ENCODE data around the gene TOM1L1. TPM values are rescaled to one million over a fixed set of nuclear protein-coding genes. Genes with fewer than 3 reads are reported as not detected.

Gene TOM1L1
- total RNA-seq, 2 experiments from 2014 or later = 0.83 to 0.86 TPM

- H3K4me1 Mint-ChIP-seq = peaks cover 20% of the 10 kb centered on the region
- H3K9me3 Mint-ChIP-seq = no peaks in the 10 kb centered on the region
- H3K27me3 Mint-ChIP-seq = no peaks in the 10 kb centered on the region
- no peak overlapping the region for H3K27ac Mint-ChIP-seq
- ChIA-PET CTCF (interaction anchor here (1.6 kb wide), 1 partner anchor 22 kb away, joined by 5 read pairs; no protein-coding TSS in a partner anchor), POLR2A (no interaction called here)
- no peak overlapping the region for H3K4me3 Mint-ChIP-seq
- DNase-seq = no peak
- no peaks in the 10 kb centered on the region for H3K36me3 Mint-ChIP-seq (ENCODE audit: low read depth)
Measured at GRCh38 chr17:54971147-54971546, 70.5 kb downstream of the TOM1L1 start.

GRCh38 chr17:54971901-54972300 is 71.2 kb downstream of the TOM1L1 start:
- ChIA-PET CTCF (no interaction called here), POLR2A (no interaction called here)
- Mint-ChIP-seq H3K4me3 (no peak overlapping the region), H3K27me3 (no peaks in the 10 kb centered on the region), H3K36me3 (ENCODE audit: low read depth) (no peaks in the 10 kb centered on the region), H3K4me1 (peaks cover 17% of the 10 kb centered on the region), H3K9me3 (no peaks in the 10 kb centered on the region), H3K27ac (no peak overlapping the region)
- no peak for DNase-seq

- no peak overlapping the region for H3K27ac Mint-ChIP-seq
- H3K4me1 Mint-ChIP-seq = peaks cover 10% of the 10 kb centered on the region
- H3K27me3 Mint-ChIP-seq = no peaks in the 10 kb centered on the region
- CTCF ChIA-PET = interaction anchor here (2.2 kb wide), 1 partner anchor 21 kb away, joined by 11 read pairs; no protein-coding TSS in a partner anchor
- H3K36me3 Mint-ChIP-seq (ENCODE audit: low read depth) = no peaks in the 10 kb centered on the region
- DNase-seq = no peak
- POLR2A ChIA-PET = no interaction called here
- no peak overlapping the region for H3K4me3 Mint-ChIP-seq
- no peaks in the 10 kb centered on the region for H3K9me3 Mint-ChIP-seq
Measured at GRCh38 chr17:54972406-54973138, 71.9 kb downstream of the TOM1L1 start.

- H3K9me3 Mint-ChIP-seq = peaks cover 4% of the 10 kb centered on the region
- peaks cover 5% of the 10 kb centered on the region for H3K36me3 Mint-ChIP-seq (ENCODE audit: low read depth)
- CTCF ChIA-PET = interaction anchor here (2.2 kb wide), 1 partner anchor 18 kb away, joined by 11 read pairs; no protein-coding TSS in a partner anchor
Measured at GRCh38 chr17:54974759-54975158, 74.1 kb downstream of the TOM1L1 start.

GRCh38 chr17:54976316-54976715 is 75.7 kb downstream of the TOM1L1 start:
- Mint-ChIP-seq H3K4me1 (peaks cover 8% of the 10 kb centered on the region), H3K36me3 (ENCODE audit: low read depth) (peaks cover 11% of the 10 kb centered on the region), H3K27ac (no peak overlapping the region), H3K4me3 (no peak overlapping the region), H3K27me3 (no peaks in the 10 kb centered on the region), H3K9me3 (peaks cover 8% of the 10 kb centered on the region)
- no peak for DNase-seq
- CTCF ChIA-PET = no interaction called here
- POLR2A ChIA-PET = no interaction called here

More at GRCh38 chr17:54974759-54975158, 74.1 kb downstream of the TOM1L1 start:
- Mint-ChIP-seq H3K27ac (no peak overlapping the region), H3K27me3 (no peaks in the 10 kb centered on the region), H3K4me3 (no peak overlapping the region), H3K4me1 (peaks cover 12% of the 10 kb centered on the region)
- no peak for DNase-seq
- POLR2A ChIA-PET = no interaction called here

GRCh38 chr17:54977744-54978143 is 77.1 kb downstream of the TOM1L1 start:
- DNase-seq = no peak
- no peak overlapping the region for H3K27ac Mint-ChIP-seq
- peaks cover 8% of the 10 kb centered on the region for H3K9me3 Mint-ChIP-seq
- peaks cover 8% of the 10 kb centered on the region for H3K4me1 Mint-ChIP-seq
- H3K4me3 Mint-ChIP-seq = no peak overlapping the region
- CTCF ChIA-PET = no interaction called here
- no peaks in the 10 kb centered on the region for H3K27me3 Mint-ChIP-seq
- H3K36me3 Mint-ChIP-seq (ENCODE audit: low read depth) = peaks cover 11% of the 10 kb centered on the region
- POLR2A ChIA-PET = no interaction called here

- H3K4me1 Mint-ChIP-seq = peaks cover 8% of the 10 kb centered on the region
- H3K27ac Mint-ChIP-seq = no peak overlapping the region
- no peaks in the 10 kb centered on the region for H3K27me3 Mint-ChIP-seq
- CTCF ChIA-PET = interaction anchor here (0.8 kb wide), 1 partner anchor 11 kb away, joined by 3 read pairs; the partner anchor contains the start of genes COX11 and STXBP4
- DNase-seq = no peak
- POLR2A ChIA-PET = no interaction called here
- peaks cover 8% of the 10 kb centered on the region for H3K9me3 Mint-ChIP-seq
- H3K4me3 Mint-ChIP-seq = no peak overlapping the region
- H3K36me3 Mint-ChIP-seq (ENCODE audit: low read depth) = peaks cover 11% of the 10 kb centered on the region
Measured at GRCh38 chr17:54979657-54980056, 79.0 kb downstream of the TOM1L1 start.

GRCh38 chr17:54980375-54980774 is 79.7 kb downstream of the TOM1L1 start:
- peaks cover 8% of the 10 kb centered on the region for H3K9me3 Mint-ChIP-seq
- H3K27me3 Mint-ChIP-seq = no peaks in the 10 kb centered on the region
- peaks cover 11% of the 10 kb centered on the region for H3K36me3 Mint-ChIP-seq (ENCODE audit: low read depth)
- DNase-seq = no peak
- ChIA-PET POLR2A (no interaction called here), CTCF (interaction anchor here (0.8 kb wide), 1 partner anchor 12 kb away, joined by 3 read pairs; the partner anchor contains the start of genes COX11 and STXBP4)
- no peak overlapping the region for H3K4me3 Mint-ChIP-seq
- H3K27ac Mint-ChIP-seq = no peak overlapping the region
- peaks cover 8% of the 10 kb centered on the region for H3K4me1 Mint-ChIP-seq

GRCh38 chr17:54982399-54982798 is 81.7 kb downstream of the TOM1L1 start:
- H3K27me3 Mint-ChIP-seq = no peaks in the 10 kb centered on the region
- H3K9me3 Mint-ChIP-seq = peaks cover 8% of the 10 kb centered on the region
- H3K36me3 Mint-ChIP-seq (ENCODE audit: low read depth) = peaks cover 11% of the 10 kb centered on the region
- H3K27ac Mint-ChIP-seq = no peak overlapping the region
- DNase-seq = no peak
- POLR2A ChIA-PET = no interaction called here
- peaks cover 3% of the 10 kb centered on the region for H3K4me1 Mint-ChIP-seq
- H3K4me3 Mint-ChIP-seq = no peak overlapping the region
- CTCF ChIA-PET = interaction anchor here (0.5 kb wide), 1 partner anchor 41 kb away, joined by 8 read pairs; no protein-coding TSS in a partner anchor

GRCh38 chr17:54983260-54983659 is 82.6 kb downstream of the TOM1L1 start:
- Mint-ChIP-seq H3K36me3 (ENCODE audit: low read depth) (peaks cover 11% of the 10 kb centered on the region), H3K4me3 (no peak overlapping the region), H3K9me3 (peaks cover 8% of the 10 kb centered on the region), H3K27me3 (no peaks in the 10 kb centered on the region), H3K4me1 (peaks cover 3% of the 10 kb centered on the region), H3K27ac (no peak overlapping the region)
- CTCF ChIA-PET = no interaction called here
- no peak for DNase-seq
- POLR2A ChIA-PET = no interaction called here

- CTCF ChIA-PET = interaction anchor here (1.3 kb wide), 2 partner anchors 8 to 372 kb away, joined by 4 to 5 read pairs; no protein-coding TSS in a partner anchor
- Mint-ChIP-seq H3K27ac (no peak overlapping the region), H3K9me3 (peaks cover 5% of the 10 kb centered on the region), H3K36me3 (ENCODE audit: low read depth) (peaks cover 5% of the 10 kb centered on the region), H3K4me3 (no peak overlapping the region), H3K27me3 (no peaks in the 10 kb centered on the region), H3K4me1 (no peaks in the 10 kb centered on the region)
- POLR2A ChIA-PET = no interaction called here
- no peak for DNase-seq
Measured at GRCh38 chr17:54985476-54985875, 84.8 kb downstream of the TOM1L1 start.

GRCh38 chr17:54990118-54990517 is 89.5 kb downstream of the TOM1L1 start:
- Mint-ChIP-seq H3K36me3 (ENCODE audit: low read depth) (no peaks in the 10 kb centered on the region), H3K4me1 (no peaks in the 10 kb centered on the region), H3K27me3 (no peaks in the 10 kb centered on the region), H3K4me3 (no peak overlapping the region), H3K9me3 (no peaks in the 10 kb centered on the region), H3K27ac (no peak overlapping the region)
- ChIA-PET POLR2A (no interaction called here), CTCF (interaction anchor here (1.3 kb wide), 1 partner anchor 15 kb away, joined by 3 read pairs; no protein-coding TSS in a partner anchor)
- no peak for DNase-seq

- Mint-ChIP-seq H3K4me1 (no peaks in the 10 kb centered on the region), H3K27me3 (no peaks in the 10 kb centered on the region), H3K4me3 (no peak overlapping the region), H3K36me3 (ENCODE audit: low read depth) (no peaks in the 10 kb centered on the region), H3K27ac (no peak overlapping the region), H3K9me3 (no peaks in the 10 kb centered on the region)
- DNase-seq = no peak
- POLR2A ChIA-PET = no interaction called here
- CTCF ChIA-PET = interaction anchor here (1.0 to 7.6 kb wide), 5 partner anchors 14 to 523 kb away, joined by 4 to 76 read pairs (median 30); no protein-coding TSS in a partner anchor
Measured at GRCh38 chr17:54991567-54991966, 90.9 kb downstream of the TOM1L1 start.
